Measurements from ENCODE around the gene ELFN2. TPM values are rescaled to one million over a fixed set of nuclear protein-coding genes. Genes with fewer than 3 reads are reported as not detected.

Gene ELFN2
- total RNA-seq, 4 donors from 2014 or later: under 0.01 TPM; not detected in 2

DNA sequence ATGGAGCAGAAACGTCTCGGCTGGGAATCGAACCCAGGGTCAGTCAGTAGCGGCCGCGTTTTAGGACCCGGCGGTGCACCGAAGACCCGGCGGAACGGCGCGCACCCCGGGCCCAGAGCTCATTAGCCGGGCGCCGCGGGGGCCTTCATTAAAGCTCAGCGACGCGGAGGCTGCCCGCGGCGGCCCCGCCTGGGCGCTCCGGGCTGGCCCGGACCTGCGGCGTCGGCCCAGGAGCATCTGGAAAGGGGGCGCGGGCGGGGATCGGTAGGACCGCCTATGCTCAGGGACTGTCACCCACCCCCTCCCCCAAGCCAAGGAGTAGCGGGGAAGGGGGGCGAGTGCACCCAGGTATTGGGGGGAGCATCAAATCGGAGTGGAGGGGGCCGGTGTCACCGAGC, 92.8 kb downstream of the ELFN2 start:
- no peak for DNase-seq
- H3K9me3 ChIP-seq: no peaks in the 10 kb centered on the region
- in situ Hi-C loops (cut with MboI; ENCODE audit: low pct_ligation_motif_present in 1 of 4, low pct_unique_long_range_greater_than_20kb in 1 of 4, low sequenced_read_pairs in 3 of 4): no loop called here
- no peak overlapping the region for H3K27ac ChIP-seq
- intact Hi-C loops (cut with DNase I; ENCODE audit: low total_unique reads): no loop called here
- H3K27me3 ChIP-seq: peaks cover 78% of the 10 kb centered on the region
- WGBS, 2 donors (ENCODE audit: low coverage in 1 of 2): 5% methylated on average over 39 of the region's 42 CpGs; no CpG with 5 or more reads in 1 of the 2 donors
- no peaks in the 10 kb centered on the region for H3K36me3 ChIP-seq
- TF ChIP-seq POLR2A (IDR thresholded peaks at IDR 0.05) (no peak), EP300 (IDR thresholded peaks at IDR 0.05; ENCODE audit: low read depth) (no peak), POLR2AphosphoS5 (IDR thresholded peaks at IDR 0.05) (no peak)
- TF ChIP-seq, protein P1, sequence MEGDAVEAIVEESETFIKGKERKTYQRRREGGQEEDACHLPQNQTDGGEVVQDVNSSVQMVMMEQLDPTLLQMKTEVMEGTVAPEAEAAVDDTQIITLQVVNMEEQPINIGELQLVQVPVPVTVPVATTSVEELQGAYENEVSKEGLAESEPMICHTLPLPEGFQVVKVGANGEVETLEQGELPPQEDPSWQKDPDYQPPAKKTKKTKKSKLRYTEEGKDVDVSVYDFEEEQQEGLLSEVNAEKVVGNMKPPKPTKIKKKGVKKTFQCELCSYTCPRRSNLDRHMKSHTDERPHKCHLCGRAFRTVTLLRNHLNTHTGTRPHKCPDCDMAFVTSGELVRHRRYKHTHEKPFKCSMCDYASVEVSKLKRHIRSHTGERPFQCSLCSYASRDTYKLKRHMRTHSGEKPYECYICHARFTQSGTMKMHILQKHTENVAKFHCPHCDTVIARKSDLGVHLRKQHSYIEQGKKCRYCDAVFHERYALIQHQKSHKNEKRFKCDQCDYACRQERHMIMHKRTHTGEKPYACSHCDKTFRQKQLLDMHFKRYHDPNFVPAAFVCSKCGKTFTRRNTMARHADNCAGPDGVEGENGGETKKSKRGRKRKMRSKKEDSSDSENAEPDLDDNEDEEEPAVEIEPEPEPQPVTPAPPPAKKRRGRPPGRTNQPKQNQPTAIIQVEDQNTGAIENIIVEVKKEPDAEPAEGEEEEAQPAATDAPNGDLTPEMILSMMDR (IDR thresholded peaks at IDR 0.05): no peak
- no peak overlapping the region for H3K4me3 ChIP-seq
- H3K4me1 ChIP-seq: peaks cover 0 to 24% (median 5%) of the 10 kb centered on the region in 4 donors

DNA sequence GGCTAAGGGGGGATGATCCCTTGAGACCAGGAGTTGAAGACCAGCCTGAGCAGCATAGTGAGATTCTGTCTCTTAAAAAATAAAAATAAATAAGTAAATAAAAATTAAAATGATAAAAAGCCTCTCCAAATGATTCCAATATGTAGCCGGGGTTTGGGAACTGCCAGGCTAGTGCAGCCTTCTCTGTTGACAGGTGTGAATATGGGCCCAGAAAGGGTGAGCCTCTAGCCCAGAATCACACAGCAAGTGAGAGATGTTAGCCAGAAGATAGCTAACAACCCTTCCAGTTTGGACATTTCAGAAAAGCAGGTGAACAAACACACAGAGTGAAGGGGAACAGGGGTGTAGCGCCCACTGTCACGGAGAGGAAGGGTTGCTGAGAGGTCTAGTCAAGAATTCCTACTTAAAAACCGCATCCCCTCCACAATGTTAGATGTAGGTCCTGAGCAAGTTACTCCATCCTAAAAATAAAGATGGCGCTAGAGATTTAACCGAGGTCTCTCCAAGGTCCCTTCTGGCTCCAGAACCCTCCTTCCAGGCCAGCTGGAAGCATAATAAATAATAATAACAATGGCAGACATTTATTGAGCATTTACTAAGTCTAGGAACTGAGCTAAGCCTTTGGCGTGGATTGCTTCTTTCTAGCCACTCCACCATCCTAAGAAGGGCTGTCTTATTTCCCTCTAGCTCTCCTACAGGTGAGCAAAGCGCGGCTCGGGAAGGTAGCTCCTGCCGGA, 93.4 kb downstream of the ELFN2 start:
- 42 to 85% methylated on average over 1 to 11 of the region's 11 CpGs for WGBS, 2 donors (ENCODE audit: low coverage in 1 of 2)

DNA sequence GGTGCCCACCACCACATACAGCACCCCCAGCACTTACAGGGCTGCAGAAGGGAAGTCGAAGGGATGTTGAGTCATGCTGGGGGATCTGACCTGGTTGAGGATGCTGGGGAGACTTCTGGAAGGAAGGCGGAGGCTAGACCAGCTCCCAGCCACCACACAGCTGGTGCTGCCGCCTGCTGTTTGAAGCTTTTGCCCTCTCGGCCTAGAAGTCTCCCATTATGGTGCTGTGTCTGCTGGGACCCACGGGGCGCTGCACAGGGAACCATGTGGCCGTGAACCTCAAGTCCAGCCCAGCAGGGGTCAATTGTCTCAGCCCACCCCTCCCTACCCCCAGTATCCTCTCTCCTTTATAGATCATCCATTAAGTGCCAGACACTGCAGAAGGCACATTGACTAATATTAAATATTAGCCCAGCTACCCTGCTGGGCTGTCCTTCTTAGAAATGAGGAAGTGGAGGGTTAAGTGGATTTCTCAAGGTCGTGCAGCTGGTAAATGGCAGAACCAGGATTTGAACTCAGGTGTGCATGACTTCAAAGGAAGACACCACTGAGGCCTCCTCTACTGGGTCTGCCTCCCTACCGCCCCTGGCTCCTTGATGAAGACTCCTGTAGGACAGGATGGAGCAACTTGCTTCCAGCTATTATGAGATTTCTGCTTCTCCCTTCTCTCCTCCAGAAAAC, 95.3 kb downstream of the ELFN2 start:
- in situ Hi-C loops (cut with MboI; ENCODE audit: low pct_ligation_motif_present in 1 of 4, low pct_unique_long_range_greater_than_20kb in 1 of 4, low sequenced_read_pairs in 3 of 4): no loop called here
- TF ChIP-seq POLR2AphosphoS5 (IDR thresholded peaks at IDR 0.05) (no peak), POLR2A (IDR thresholded peaks at IDR 0.05) (no peak), EP300 (IDR thresholded peaks at IDR 0.05; ENCODE audit: low read depth) (no peak)
- TF ChIP-seq, protein P1 (IDR thresholded peaks at IDR 0.05): no peak
- peaks cover 92% of the 10 kb centered on the region for H3K27me3 ChIP-seq
- no peak for DNase-seq
- no peaks in the 10 kb centered on the region for H3K9me3 ChIP-seq
- H3K4me3 ChIP-seq: no peak overlapping the region
- H3K4me1 ChIP-seq: peaks cover 0 to 23% (median 5%) of the 10 kb centered on the region in 4 donors
- H3K36me3 ChIP-seq: no peaks in the 10 kb centered on the region
- intact Hi-C loops (cut with DNase I; ENCODE audit: low total_unique reads): no loop called here
- WGBS, 2 donors (ENCODE audit: low coverage in 1 of 2): 57% methylated on average over 9 of the region's 9 CpGs; no CpG with 5 or more reads in 1 of the 2 donors
- no peak overlapping the region for H3K27ac ChIP-seq

More for the DNA sequence above, 93.4 kb downstream of the ELFN2 start:
- no peak for DNase-seq
- H3K4me3 ChIP-seq: no peak overlapping the region
- H3K27me3 ChIP-seq: peaks cover 82% of the 10 kb centered on the region
- H3K4me1 ChIP-seq: peaks cover 0 to 24% (median 5%) of the 10 kb centered on the region in 4 donors
- TF ChIP-seq POLR2AphosphoS5 (IDR thresholded peaks at IDR 0.05) (no peak), POLR2A (IDR thresholded peaks at IDR 0.05) (no peak), EP300 (IDR thresholded peaks at IDR 0.05; ENCODE audit: low read depth) (no peak)
- TF ChIP-seq, protein P1 (IDR thresholded peaks at IDR 0.05): no peak
- H3K36me3 ChIP-seq: no peaks in the 10 kb centered on the region
- in situ Hi-C loops (cut with MboI; ENCODE audit: low pct_ligation_motif_present in 1 of 4, low pct_unique_long_range_greater_than_20kb in 1 of 4, low sequenced_read_pairs in 3 of 4): no loop called here
- no peak overlapping the region for H3K27ac ChIP-seq
- intact Hi-C loops (cut with DNase I; ENCODE audit: low total_unique reads): no loop called here
- no peaks in the 10 kb centered on the region for H3K9me3 ChIP-seq

DNA sequence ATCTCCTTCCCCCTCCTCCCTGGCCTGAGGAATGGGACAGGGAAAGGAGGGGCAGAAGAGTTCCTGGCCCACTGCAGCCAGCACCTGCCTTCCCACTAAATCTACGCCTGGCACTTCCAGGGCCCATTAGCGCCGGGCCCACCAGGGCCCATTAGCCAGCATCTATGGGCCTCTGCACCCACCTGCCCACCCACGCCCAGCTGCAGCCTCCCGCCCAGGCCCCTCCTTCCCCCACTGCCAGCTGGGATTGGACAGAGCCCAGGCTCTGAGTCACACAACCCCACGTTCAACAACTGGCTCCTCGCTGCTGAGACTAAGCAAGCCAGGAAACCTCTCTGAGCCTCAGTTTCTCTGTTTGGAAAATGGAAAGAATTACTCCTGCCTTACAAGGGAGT, 96.2 kb downstream of the ELFN2 start:
- WGBS, 2 donors (ENCODE audit: low coverage in 1 of 2): 40% methylated on average over 6 of the region's 7 CpGs; no CpG with 5 or more reads in 1 of the 2 donors
- intact Hi-C loops (cut with DNase I; ENCODE audit: low total_unique reads): no loop called here
- DNase-seq: no peak
- Histone ChIP-seq H3K27ac (no peak overlapping the region), H3K36me3 (no peaks in the 10 kb centered on the region), H3K4me3 (no peak overlapping the region), H3K9me3 (no peaks in the 10 kb centered on the region), H3K27me3 (peaks cover 94% of the 10 kb centered on the region), H3K4me1 (peaks cover 0 to 23% (median 5%) of the 10 kb centered on the region in 4 donors)
- TF ChIP-seq POLR2A (IDR thresholded peaks at IDR 0.05) (no peak), POLR2AphosphoS5 (IDR thresholded peaks at IDR 0.05) (no peak), EP300 (IDR thresholded peaks at IDR 0.05; ENCODE audit: low read depth) (no peak)
- TF ChIP-seq, protein P1 (IDR thresholded peaks at IDR 0.05): no peak
- in situ Hi-C loops (cut with MboI; ENCODE audit: low pct_ligation_motif_present in 1 of 4, low pct_unique_long_range_greater_than_20kb in 1 of 4, low sequenced_read_pairs in 3 of 4): no loop called here

All from transverse colon (tissue), 4 donors.